HTR-8/SVneo (cell line): Measurements from ENCODE around the gene RMDN3.

ENCODE experiments used
- DNase-seq: peaks from one replicate; pipeline ENCODE4 v3.0.0; 2011; ENCODE audit warnings: low spot score, mixed read lengths; ENCODE audit not compliant: insufficient read length
- FAIRE-seq: peaks from 2 replicates; lab custom pipeline; 2011; peaks lifted over from hg19 to GRCh38; lab: Jason Lieb, UNC

The RMDN3 gene

GRCh38 chr15:40697916-40698315 is 57.1 kb downstream of the RMDN3 start:
- DNase-seq (no peak), FAIRE-seq (no peak)

DNA sequence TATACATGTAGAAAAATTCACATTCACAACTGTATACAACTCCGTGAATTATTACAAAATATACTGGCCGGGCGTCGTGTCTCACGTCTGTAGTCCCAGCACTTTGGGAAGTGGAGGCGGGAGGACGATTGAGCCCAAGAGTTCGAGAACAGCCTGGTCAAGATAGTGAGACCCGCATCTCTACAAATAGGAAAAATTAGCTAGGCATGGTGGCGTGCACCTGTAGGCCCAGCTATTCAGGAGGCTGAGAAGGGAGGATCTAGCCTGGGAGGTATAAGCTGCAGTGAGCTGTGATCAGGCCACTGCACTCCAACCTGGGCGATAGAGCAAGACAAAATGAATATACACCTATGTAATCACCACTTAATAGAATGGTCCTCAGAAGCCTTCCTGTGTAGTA is 58.8 kb downstream of the RMDN3 start:
- FAIRE-seq, result no peak
- DNase-seq, result no peak

DNA sequence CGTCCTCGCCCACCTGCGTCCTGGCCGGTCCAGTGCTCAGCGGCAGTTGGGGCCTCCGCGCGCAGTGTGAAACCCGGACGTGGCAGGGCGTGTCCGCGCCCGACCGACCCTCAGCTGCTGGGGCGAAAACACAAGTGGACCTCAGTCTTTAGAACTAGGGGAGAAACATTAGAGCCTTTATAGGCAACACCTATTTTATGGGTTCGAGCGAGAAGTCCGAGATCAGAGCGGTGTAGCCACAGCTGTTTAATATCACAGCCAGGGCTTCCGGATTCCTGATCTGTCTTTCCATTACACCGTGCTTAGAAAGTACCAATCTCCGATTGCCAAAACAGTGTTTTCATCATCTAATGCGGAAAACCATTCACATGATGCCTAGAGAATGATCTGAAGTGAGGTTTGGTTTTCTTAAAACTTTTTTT is 59.6 kb downstream of the RMDN3 start:
- DNase-seq (peak; percentile 19), FAIRE-seq (no peak)

DNA sequence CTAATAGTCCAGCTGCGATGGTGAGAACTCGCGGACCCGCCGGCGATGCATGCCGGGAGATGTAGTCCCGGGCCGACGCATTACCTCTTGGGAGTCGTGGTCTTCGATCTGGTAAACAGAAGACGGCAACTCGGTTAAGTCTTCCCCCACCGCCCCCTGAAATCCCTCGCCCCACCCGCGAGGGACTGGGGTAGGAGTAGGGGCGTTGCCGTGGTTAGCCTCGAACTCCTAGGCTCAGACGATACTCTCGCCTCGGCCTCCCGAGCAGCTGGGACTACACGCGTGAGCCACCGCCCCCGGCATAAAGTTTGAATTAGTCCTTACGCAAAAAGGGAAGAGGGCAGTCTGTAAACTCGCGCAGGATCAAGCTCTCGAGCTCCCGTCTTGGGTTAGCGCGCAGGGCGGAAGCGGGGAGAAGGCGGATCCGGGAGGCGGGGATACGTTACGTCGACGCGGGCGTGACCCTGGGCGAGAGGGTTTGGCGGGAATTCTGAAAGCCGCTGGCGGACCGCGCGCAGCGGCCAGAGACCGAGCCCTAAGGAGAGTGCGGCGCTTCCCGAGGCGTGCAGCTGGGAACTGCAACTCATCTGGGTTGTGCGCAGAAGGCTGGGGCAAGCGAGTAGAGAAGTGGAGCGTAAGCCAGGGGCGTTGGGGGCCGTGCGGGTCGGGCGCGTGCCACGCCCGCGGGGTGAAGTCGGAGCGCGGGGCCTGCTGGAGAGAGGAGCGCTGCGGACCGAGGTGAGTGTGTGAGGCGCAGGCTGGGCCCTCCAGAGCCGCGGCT is 60.2 kb downstream of the RMDN3 start, which contains the start of gene RAD51:
Gene RAD51 (plus strand): TSS at position 487 of the 781 bp plus-strand sequence. CDS start 3,585 bp downstream, outside the sequence.
- FAIRE-seq, result peak; percentile 48
- peak; percentile 88 for DNase-seq

GRCh38 chr15:40693904-40694687 is 61.0 kb downstream of the RMDN3 start:
- DNase-seq, result no peak
- no peak for FAIRE-seq

DNA sequence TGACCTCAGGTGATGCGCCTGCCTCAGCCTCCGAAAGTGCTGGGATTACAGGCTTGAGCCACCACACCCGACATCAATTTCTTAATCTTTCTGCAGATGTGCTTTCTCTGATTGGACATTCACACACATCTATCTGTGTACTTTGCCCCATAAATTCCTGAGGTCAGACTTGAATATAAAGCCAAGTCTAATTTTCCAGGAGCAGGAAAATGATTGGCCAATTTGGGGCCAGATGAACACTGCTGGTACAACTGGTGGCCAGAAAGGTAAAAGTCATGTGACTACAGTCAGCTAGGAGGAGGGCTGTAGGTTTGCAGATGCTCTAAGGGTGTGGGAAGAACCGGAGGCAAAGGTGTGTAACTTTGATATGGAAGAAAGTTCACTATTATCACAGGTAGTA is 63.3 kb downstream of the RMDN3 start:
- FAIRE-seq (no peak), DNase-seq (no peak)

DNA sequence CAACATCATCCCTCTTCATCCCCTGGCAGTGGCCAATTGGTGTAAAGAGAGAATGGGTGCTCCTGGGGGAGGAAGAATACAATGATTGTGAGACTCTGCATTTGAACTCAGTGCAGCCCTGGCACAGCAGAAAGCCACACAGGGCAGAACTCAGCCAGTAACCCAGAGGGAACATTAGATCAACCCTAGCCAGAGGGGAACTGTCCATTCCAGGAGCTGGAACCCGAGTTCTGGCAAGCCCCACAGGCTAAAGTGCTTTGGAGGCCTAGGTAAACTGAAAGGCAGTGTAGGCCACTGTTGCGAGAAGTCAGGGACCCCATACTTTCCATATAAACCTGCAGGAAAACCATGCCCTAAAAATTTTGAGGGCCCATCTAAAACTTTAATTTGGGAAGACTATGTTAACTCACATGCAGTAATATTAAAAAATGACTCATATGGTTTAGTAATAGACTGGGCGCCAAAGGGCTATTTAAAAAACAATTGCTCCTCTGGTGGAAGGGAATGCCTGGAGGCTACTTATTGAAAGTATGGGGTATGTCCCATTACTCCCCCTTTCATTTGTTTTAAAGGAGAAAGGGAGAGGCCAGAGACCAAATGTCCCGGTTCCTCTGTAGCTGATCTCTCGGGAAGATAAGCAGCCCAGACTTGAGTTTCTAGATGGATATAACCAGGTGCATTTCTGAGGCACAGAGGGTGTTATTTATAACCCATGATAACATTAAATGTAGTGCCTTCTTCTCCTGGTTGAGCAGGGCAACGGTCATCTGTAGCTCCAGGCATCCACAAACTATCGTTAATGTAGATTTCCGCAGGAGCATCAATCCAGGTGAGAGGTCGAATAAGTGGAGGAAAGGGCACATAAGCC is 65.9 kb downstream of the RMDN3 start:
- FAIRE-seq (no peak), DNase-seq (no peak)
